ENCODE results near the gene TBX6.

- TF ChIP-seq CTCF (IDR thresholded peaks at IDR 0.05) (no peak), POLR2A (IDR thresholded peaks at IDR 0.05) (no peak)
These were observed 12.4 kb upstream of the TBX6 start for GRCh38 chr16:30104090-30104489.

Data from body of pancreas (tissue), 4 donors.